Gastroesophageal sphincter (tissue), 4 donors: ENCODE results near the gene MAJIN. TPM values are rescaled to one million over a fixed set of nuclear protein-coding genes. Genes with fewer than 3 reads are reported as not detected.

ENCODE experiments used
- ATAC-seq: fragments of 150-250 bp; one replicate; pipeline ENCODE4 v1.9.1; 2016; ENCODE audit warnings: mild to moderate bottlenecking, moderate library complexity
- H3K27ac ChIP-seq, 4 donors: fragments of 200-600 bp; sonication (generic) in 3 of 4; 1 replicate in 3 of 4; 2 replicates in 1 of 4; pipeline ENCODE4 v1.5.1; 2016 to 2019
- H3K27me3 ChIP-seq: fragments of 200-600 bp; sonication (generic); one replicate; pipeline ENCODE4 v1.5.1; 2019
- H3K36me3 ChIP-seq, 2 donors: fragments of 200-600 bp; sonication (generic); one replicate each; pipeline ENCODE4 v1.5.1; 2019; ENCODE audit warnings: control low read depth in 1 of 2
- H3K4me1 ChIP-seq, 3 donors: fragments of 200-600 bp; sonication (generic); 1 replicate in 2 of 3; 2 replicates in 1 of 3; pipeline ENCODE4 v1.5.1; 2016 to 2019; ENCODE audit warnings: control low read depth in 2 of 3
- H3K4me3 ChIP-seq, 2 donors: fragments of 200-600 bp; sonication (generic); one replicate each; pipeline ENCODE4 v1.5.1; 2019; ENCODE audit warnings: mild to moderate bottlenecking in 1 of 2, moderate library complexity in 1 of 2
- H3K9me3 ChIP-seq, 3 donors: fragments of 200-600 bp; sonication (generic); one replicate each; pipeline ENCODE4 v1.5.1; 2017 to 2019; ENCODE audit warnings: control low read depth in 2 of 3
- CTCF ChIP-seq, 4 experiments: fragments of 200-600 bp in 2 of 4; fragments of 450-650 bp in 2 of 4; sonication (generic) in 1 of 4; IDR thresholded peaks; one replicate each; pipeline ENCODE4 v1.5.1; 2017 to 2019; ENCODE audit warnings: antibody characterized with exemption in 4 of 4, mild to moderate bottlenecking in 2 of 4, moderate library complexity in 2 of 4
- EP300 ChIP-seq: sonication (generic); formaldehyde crosslinking; IDR thresholded peaks from one replicate; pipeline ENCODE4 v1.6.1; 2017; ENCODE audit warnings: antibody characterized with exemption, mild to moderate bottlenecking
- POLR2A ChIP-seq, 2 donors: fragments of 450-650 bp; IDR thresholded peaks; one replicate each; pipeline ENCODE4 v1.6.1; 2017; ENCODE audit warnings: antibody characterized with exemption in 2 of 2, mild to moderate bottlenecking in 2 of 2, moderate library complexity in 1 of 2
- POLR2AphosphoS5 ChIP-seq: sonication (generic); formaldehyde crosslinking; IDR thresholded peaks from one replicate; pipeline ENCODE4 v1.6.1; 2017; ENCODE audit warnings: antibody characterized with exemption
- WGBS, 2 donors: methylation state at CpG; one replicate each; pipeline ENCODE4 v1.1.5; 2018; ENCODE audit warnings: low coverage in 1 of 2; 5-methylcytosine and 5-hydroxymethylcytosine counted together
- total RNA-seq, 4 donors: library from RNA; depleted of rRNA; stranded (reverse); fragments of >200 nt; gene quantifications; one replicate each; pipeline ENCODE4 v1.1.0, GENCODE V29; 2016

The MAJIN gene
- total RNA-seq, 4 donors from 2014 or later: not detected

GRCh38 chr11:64909653-64910343 is 62.1 kb downstream of the MAJIN start:
- ATAC-seq: no peak
- whole genome bisulfite sequencing, 2 donors: no CpG with 5 or more reads among the region's 39 CpGs
- Histone ChIP-seq H3K36me3 (peaks cover 0 to 100% of the 10 kb centered on the region in 2 donors), H3K4me1 (peaks cover 0 to 6% (median 0%) of the 10 kb centered on the region in 3 donors), H3K4me3 (no peak overlapping the region), H3K27ac (no peak overlapping the region), H3K27me3 (no peaks in the 10 kb centered on the region), H3K9me3 (no peaks in the 10 kb centered on the region)
- no peak for TF ChIP-seq CTCF (IDR thresholded peaks at IDR 0.05)

GRCh38 chr11:64908766-64909165 is 63.1 kb downstream of the MAJIN start:
- 89% methylated on average over 5 of the region's 11 CpGs; no CpG with 5 or more reads in 1 of the 2 donors for WGBS, 2 donors
- Histone ChIP-seq H3K27ac (no peak overlapping the region), H3K4me3 (no peak overlapping the region), H3K9me3 (no peaks in the 10 kb centered on the region), H3K4me1 (no peaks in the 10 kb centered on the region), H3K27me3 (no peaks in the 10 kb centered on the region), H3K36me3 (peaks cover 0 to 100% of the 10 kb centered on the region in 2 donors)
- TF ChIP-seq CTCF (IDR thresholded peaks at IDR 0.05): no peak
- no peak for TF ChIP-seq POLR2A (IDR thresholded peaks at IDR 0.05)
- TF ChIP-seq EP300: no peak
- no peak for TF ChIP-seq POLR2AphosphoS5
- ATAC-seq: no peak

GRCh38 chr11:64906314-64906635 is 65.6 kb downstream of the MAJIN start:
- Histone ChIP-seq H3K36me3 (peaks cover 0 to 100% of the 10 kb centered on the region in 2 donors), H3K4me3 (no peak overlapping the region), H3K27ac (no peak overlapping the region), H3K27me3 (no peaks in the 10 kb centered on the region), H3K4me1 (no peaks in the 10 kb centered on the region), H3K9me3 (no peaks in the 10 kb centered on the region)
- WGBS, 2 donors: no CpG with 5 or more reads among the region's 13 CpGs
- ATAC-seq: no peak
- TF ChIP-seq POLR2A (IDR thresholded peaks at IDR 0.05): no peak
- no peak for TF ChIP-seq EP300
- TF ChIP-seq POLR2AphosphoS5: no peak
- TF ChIP-seq CTCF (IDR thresholded peaks at IDR 0.05): no peak

- no peak for TF ChIP-seq POLR2A (IDR thresholded peaks at IDR 0.05)
- no peak for TF ChIP-seq CTCF (IDR thresholded peaks at IDR 0.05)
- TF ChIP-seq EP300: no peak
- Histone ChIP-seq H3K9me3 (no peaks in the 10 kb centered on the region), H3K27me3 (no peaks in the 10 kb centered on the region), H3K4me1 (no peaks in the 10 kb centered on the region), H3K4me3 (no peak overlapping the region), H3K36me3 (peaks cover 0 to 100% of the 10 kb centered on the region in 2 donors), H3K27ac (no peak overlapping the region)
- WGBS, 2 donors: 90 to 91% methylated on average over 4 to 7 of the region's 25 CpGs
- no peak for ATAC-seq
Measured at GRCh38 chr11:64905516-64906313, 66.2 kb downstream of the MAJIN start.
